ENCODE results near the gene LSM7.

GRCh38 chr19:2324220-2324948 lies 4.0 kb downstream of the LSM7 start:
- TF ChIP-seq CTCF (IDR thresholded peaks at IDR 0.05) (no peak), EP300 (IDR thresholded peaks at IDR 0.05) (no peak)
